ENCODE results near the gene FOXO3. TPM values are rescaled to one million over a fixed set of nuclear protein-coding genes. Genes with fewer than 3 reads are reported as not detected.

FOXO3 gene
- total RNA-seq, 4 donors from 2014 or later = 52.3 to 71.2 (median 61.3) TPM

DNA sequence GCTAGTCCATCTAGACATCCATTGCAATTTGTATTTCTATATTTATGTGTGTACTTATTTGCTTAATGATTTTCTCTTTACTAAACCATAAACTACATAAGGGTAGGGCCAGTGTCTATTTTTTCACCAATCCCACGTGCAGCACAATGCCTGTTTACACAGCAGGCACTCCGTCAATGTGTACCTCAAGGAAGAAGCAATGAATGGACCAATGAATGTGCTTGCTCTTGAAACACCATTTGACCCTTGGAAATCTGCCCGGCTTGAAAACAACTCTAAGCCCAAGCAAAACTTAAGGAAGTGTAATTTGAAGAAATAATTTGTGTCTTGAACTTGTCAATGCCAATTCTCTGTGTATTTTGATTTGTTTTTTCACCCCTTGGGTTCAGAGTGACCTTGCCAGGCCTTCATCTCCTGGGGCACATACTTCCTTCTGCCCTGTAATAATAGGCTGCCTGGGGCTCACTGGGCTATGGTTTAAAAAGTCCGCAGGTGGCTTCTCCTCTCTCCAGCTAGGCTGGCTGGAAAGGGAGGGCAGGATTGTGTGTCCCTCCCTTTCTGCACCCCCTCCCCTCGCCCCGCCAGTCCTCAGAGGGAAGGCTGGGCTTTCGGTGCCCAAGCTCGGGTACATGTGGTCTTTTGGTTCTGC lies 146.7 kb downstream of the FOXO3 start:
- H3K36me3 ChIP-seq = no peaks in the 10 kb centered on the region
- peaks cover 0 to 2% of the 10 kb centered on the region in 2 donors for H3K9me3 ChIP-seq
- no peaks in the 10 kb centered on the region for H3K27me3 ChIP-seq
- peaks cover 0 to 7% of the 10 kb centered on the region in 2 donors for H3K4me1 ChIP-seq
- TF ChIP-seq, protein P1, sequence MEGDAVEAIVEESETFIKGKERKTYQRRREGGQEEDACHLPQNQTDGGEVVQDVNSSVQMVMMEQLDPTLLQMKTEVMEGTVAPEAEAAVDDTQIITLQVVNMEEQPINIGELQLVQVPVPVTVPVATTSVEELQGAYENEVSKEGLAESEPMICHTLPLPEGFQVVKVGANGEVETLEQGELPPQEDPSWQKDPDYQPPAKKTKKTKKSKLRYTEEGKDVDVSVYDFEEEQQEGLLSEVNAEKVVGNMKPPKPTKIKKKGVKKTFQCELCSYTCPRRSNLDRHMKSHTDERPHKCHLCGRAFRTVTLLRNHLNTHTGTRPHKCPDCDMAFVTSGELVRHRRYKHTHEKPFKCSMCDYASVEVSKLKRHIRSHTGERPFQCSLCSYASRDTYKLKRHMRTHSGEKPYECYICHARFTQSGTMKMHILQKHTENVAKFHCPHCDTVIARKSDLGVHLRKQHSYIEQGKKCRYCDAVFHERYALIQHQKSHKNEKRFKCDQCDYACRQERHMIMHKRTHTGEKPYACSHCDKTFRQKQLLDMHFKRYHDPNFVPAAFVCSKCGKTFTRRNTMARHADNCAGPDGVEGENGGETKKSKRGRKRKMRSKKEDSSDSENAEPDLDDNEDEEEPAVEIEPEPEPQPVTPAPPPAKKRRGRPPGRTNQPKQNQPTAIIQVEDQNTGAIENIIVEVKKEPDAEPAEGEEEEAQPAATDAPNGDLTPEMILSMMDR (IDR thresholded peaks at IDR 0.05) = no peak
- no peak for TF ChIP-seq POLR2A (IDR thresholded peaks at IDR 0.05)
- no peak for DNase-seq
- intact Hi-C loops (cut with DNase I; ENCODE audit: low total_unique reads) = no loop called here
- H3K27ac ChIP-seq = no peak overlapping the region
- H3K4me3 ChIP-seq = no peak overlapping the region

DNA sequence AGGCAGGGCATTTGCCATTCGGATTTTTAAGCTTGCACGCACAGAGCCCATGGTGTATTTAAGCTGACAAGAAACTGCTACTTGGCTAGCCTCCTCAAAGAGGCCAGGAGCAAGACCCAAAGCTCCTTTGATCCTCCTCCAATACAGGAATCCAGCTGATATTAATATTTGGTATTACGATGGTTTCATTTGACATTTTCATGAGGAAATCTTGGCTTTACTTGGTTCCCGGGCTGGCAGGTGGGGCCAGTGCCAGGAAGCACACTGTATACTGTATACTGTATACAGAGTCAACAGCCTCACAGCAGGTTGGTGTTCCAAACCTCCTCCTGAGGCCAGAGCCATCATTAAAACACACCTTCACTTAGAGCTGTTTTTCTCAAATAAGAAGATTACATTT lies 149.3 kb downstream of the FOXO3 start:
- intact Hi-C loops (cut with DNase I; ENCODE audit: low total_unique reads) = no loop called here
- H3K4me1 ChIP-seq = peaks cover 0 to 11% of the 10 kb centered on the region in 2 donors
- H3K36me3 ChIP-seq = no peaks in the 10 kb centered on the region
- H3K27me3 ChIP-seq = no peaks in the 10 kb centered on the region
- H3K27ac ChIP-seq = no peak overlapping the region
- H3K9me3 ChIP-seq = no peaks in the 10 kb centered on the region
- TF ChIP-seq, protein P1 (IDR thresholded peaks at IDR 0.05) = no peak
- no peak for TF ChIP-seq POLR2A (IDR thresholded peaks at IDR 0.05)
- DNase-seq = no peak
- H3K4me3 ChIP-seq = no peak overlapping the region

DNA sequence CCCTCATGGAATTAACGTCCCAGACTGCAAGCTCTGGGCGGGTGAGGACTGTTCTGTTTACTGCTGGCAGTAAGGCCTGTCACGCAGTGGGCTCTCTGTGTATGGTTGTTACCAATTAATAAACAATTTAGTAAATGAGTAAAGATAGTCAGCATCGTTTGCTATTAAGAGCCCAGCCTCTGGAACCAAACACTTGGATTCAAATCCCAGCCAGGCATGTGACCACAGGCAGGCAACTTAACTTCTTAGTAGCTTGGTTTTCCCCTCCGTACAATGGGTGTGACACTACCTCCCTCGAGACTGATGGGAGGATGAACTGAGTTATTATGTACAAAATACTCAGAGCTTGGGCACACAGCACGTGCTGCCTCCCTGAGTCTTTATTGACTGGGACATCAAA lies 149.8 kb downstream of the FOXO3 start:
- Histone ChIP-seq H3K36me3 (no peaks in the 10 kb centered on the region), H3K27me3 (no peaks in the 10 kb centered on the region), H3K4me1 (peaks cover 0 to 11% of the 10 kb centered on the region in 2 donors), H3K9me3 (no peaks in the 10 kb centered on the region), H3K4me3 (no peak overlapping the region), H3K27ac (no peak overlapping the region)
- intact Hi-C loops (cut with DNase I; ENCODE audit: low total_unique reads) = no loop called here
- TF ChIP-seq POLR2A (IDR thresholded peaks at IDR 0.05) = no peak
- TF ChIP-seq, protein P1 (IDR thresholded peaks at IDR 0.05) = no peak
- DNase-seq = no peak

DNA sequence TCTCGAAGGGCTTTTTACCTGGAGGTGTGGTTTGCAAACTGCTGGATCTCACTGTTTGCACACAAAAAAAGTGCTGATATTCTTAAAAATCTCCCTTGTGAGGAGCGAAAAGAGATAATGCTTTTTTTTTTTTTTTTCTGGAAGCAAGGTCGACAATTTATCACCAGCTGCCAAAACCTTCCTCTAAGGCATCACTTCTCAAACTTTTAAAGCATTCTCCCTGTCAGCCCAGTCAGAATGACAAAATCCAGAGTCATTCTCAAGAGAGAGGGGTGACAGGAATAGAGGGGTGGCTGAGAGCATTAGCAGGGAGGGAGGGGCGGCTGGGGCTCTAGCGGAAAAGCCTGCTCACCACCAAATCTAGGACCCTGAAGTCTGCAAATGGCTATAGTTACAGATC lies 150.4 kb downstream of the FOXO3 start:
- Histone ChIP-seq H3K27me3 (no peaks in the 10 kb centered on the region), H3K9me3 (no peaks in the 10 kb centered on the region), H3K4me3 (no peak overlapping the region), H3K27ac (no peak overlapping the region), H3K4me1 (peaks cover 0 to 11% of the 10 kb centered on the region in 2 donors), H3K36me3 (no peaks in the 10 kb centered on the region)
- DNase-seq = no peak
- intact Hi-C loops (cut with DNase I; ENCODE audit: low total_unique reads) = no loop called here
- no peak for TF ChIP-seq POLR2A (IDR thresholded peaks at IDR 0.05)
- TF ChIP-seq, protein P1 (IDR thresholded peaks at IDR 0.05) = no peak

DNA sequence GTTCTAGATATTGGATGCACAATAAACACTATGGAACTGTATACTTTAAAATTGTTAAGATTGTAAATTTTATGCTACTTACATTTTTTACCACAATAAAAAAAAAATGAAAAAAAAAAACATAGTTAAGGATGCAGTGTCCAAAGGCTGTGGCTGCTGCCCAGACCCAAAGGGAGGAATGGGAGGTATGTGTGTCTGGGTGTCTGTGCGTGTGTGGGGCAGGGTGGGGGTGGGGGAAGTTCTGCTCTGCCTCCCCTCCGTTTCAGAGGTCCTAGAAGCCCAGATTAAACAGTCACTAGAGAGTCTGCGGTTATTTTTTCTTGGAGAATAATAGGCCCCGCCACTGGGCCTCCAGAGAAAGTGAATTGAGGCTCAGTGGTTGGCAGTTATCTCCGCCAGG lies 151.1 kb downstream of the FOXO3 start:
- DNase-seq = no peak
- Histone ChIP-seq H3K27ac (no peak overlapping the region), H3K4me3 (no peak overlapping the region), H3K4me1 (peaks cover 0 to 11% of the 10 kb centered on the region in 2 donors), H3K36me3 (no peaks in the 10 kb centered on the region), H3K27me3 (no peaks in the 10 kb centered on the region), H3K9me3 (no peaks in the 10 kb centered on the region)
- TF ChIP-seq, protein P1 (IDR thresholded peaks at IDR 0.05) = no peak
- no peak for TF ChIP-seq POLR2A (IDR thresholded peaks at IDR 0.05)
- intact Hi-C loops (cut with DNase I; ENCODE audit: low total_unique reads) = no loop called here

Measured in uterus (tissue), 4 donors.